ENCODE measurements around the gene DOCK2. TPM values are rescaled to one million over a fixed set of nuclear protein-coding genes. Genes with fewer than 3 reads are reported as not detected.

The DOCK2 gene
- polyA plus RNA-seq, 2 of the 4 experiments (the other 2 are of a cell fraction), result 2.1 to 4.6 TPM

DNA sequence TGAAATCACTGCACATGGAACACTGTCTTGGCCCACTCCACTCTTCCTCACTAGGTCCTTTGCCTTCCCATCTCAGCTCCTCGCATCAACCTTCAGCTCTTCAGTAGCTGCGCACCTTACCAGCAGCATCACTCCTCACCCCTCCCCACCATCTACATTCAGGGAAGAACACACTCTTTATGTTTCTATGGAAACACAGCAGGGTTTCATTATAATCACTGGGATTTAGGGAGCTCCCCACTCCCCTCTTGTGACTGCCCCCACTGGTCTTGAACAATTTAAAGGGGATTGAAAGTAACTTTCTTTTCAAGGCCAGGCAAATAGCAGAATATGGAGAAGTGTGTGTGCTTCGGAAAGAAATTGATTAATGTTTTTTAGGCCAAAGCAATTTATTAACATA is 232.0 kb downstream of the DOCK2 start:
- no peak for DNase-seq (ENCODE audit: low read depth in 1 of 2, low spot score in 1 of 2)
- H3K4me2 ChIP-seq, result no peak overlapping the region

DNA sequence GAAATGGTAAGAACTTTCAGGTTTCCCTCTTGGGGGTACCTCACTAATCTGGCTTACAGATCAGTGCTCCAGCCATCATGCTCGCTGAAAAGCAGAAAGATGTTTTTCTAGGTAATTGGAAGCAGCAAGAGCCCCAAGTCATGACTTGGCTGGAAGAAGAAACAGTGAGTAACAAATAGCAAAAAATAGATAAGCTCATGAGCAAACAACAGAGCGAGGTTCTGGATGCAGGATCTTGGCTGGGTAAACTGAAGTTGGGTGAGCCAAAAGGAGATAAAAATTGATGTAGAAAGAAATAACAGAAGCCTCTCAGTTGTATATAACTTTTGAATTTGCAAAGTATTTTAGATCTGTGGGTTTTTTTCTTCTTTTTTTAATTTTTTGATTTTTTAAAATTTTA is 233.1 kb downstream of the DOCK2 start:
- ChIA-PET CTCF (no interaction called here), POLR2A (no interaction called here)
- H3K27ac ChIP-seq, result no peak overlapping the region
- WGBS (ENCODE audit: missing lambda C conversion rate), result 44% methylated on average over 2 of the region's 2 CpGs
- no peaks in the 10 kb centered on the region for H3K9me3 ChIP-seq
- H3K4me2 ChIP-seq, result no peak overlapping the region
- H3K4me3 ChIP-seq, result no peak overlapping the region
- H3K4me1 ChIP-seq, result no peaks in the 10 kb centered on the region
- DNase-seq (ENCODE audit: low read depth in 1 of 2, low spot score in 1 of 2), result no peak
- no peak for ATAC-seq
- no peak for FAIRE-seq
- no peak for TF ChIP-seq ELK1 (IDR thresholded peaks at IDR 0.05; ENCODE audit: low read depth, low read length)
- TF ChIP-seq MAX (IDR thresholded peaks at IDR 0.05), result no peak

More for the DNA sequence above, 232.0 kb downstream of the DOCK2 start:
- ChIA-PET CTCF (no interaction called here), POLR2A (no interaction called here)
- TF ChIP-seq, protein P1, sequence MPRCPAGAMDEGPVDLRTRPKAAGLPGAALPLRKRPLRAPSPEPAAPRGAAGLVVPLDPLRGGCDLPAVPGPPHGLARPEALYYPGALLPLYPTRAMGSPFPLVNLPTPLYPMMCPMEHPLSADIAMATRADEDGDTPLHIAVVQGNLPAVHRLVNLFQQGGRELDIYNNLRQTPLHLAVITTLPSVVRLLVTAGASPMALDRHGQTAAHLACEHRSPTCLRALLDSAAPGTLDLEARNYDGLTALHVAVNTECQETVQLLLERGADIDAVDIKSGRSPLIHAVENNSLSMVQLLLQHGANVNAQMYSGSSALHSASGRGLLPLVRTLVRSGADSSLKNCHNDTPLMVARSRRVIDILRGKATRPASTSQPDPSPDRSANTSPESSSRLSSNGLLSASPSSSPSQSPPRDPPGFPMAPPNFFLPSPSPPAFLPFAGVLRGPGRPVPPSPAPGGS (IDR thresholded peaks at IDR 0.05), result no peak
- TF ChIP-seq POLR2A (IDR thresholded peaks at IDR 0.05; ENCODE audit: low read length) (no peak), ATOH8 (CRISPR knock-in tag; IDR thresholded peaks at IDR 0.05; ENCODE audit: low read depth) (no peak), RNF2 (IDR thresholded peaks at IDR 0.05; ENCODE audit: borderline replicate concordance, low read depth) (no peak), TP53 (CRISPR knock-in tag; IDR thresholded peaks at IDR 0.05) (no peak), HOXA7 (CRISPR knock-in tag; IDR thresholded peaks at IDR 0.05) (no peak), KDM5A (IDR thresholded peaks at IDR 0.05) (no peak), CTCF (IDR thresholded peaks at IDR 0.05) (no peak), JUNB (IDR thresholded peaks at IDR 0.05) (no peak), SMC3 (IDR thresholded peaks at IDR 0.05) (no peak)
- 83% methylated on average over 3 of the region's 3 CpGs for WGBS (ENCODE audit: missing lambda C conversion rate)
- Histone ChIP-seq H3K4me1 (no peaks in the 10 kb centered on the region), H3K27ac (no peak overlapping the region), H3K4me3 (no peak overlapping the region), H3K9me3 (no peaks in the 10 kb centered on the region)
- ATAC-seq (no peak), FAIRE-seq (no peak)

DNA sequence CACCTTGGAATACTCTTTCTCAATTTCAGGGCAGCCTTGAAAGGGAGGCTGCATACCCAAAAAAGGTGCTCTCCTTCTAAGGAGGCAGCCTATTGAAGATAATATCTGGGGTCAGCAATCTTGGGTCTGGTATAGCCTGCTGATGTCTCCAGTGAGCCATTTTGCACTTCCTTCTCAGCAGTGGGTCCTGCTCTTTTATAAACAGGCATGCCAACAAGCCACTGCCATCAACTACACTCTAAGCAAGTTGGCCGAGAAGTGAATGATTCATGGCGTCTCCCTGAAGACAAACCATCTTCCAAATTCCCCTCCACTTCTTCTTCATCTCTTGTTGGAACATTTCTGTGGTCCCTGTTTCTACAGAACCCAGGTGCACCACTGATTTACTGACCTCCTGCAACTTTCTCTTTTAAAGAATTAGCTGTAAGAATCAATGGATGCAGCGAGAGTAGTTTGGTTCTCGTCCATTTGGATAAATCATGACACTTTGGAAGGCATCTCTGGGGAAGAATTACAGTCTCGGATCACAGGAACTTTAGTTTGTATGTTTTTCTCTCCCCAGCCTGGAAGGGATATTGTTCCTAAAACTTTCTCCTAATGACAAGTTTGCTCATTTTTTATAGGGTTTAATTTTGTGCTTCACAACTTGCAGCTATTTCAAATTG is 234.9 kb downstream of the DOCK2 start:
- Histone ChIP-seq H3K4me1 (no peaks in the 10 kb centered on the region), H3K9me3 (no peaks in the 10 kb centered on the region), H3K27ac (no peak overlapping the region), H3K4me3 (no peak overlapping the region), H3K4me2 (no peak overlapping the region)
- FAIRE-seq (no peak), ATAC-seq (no peak), DNase-seq (ENCODE audit: low read depth in 1 of 2, low spot score in 1 of 2) (no peak)
- ChIA-PET CTCF (no interaction called here), POLR2A (no interaction called here)
- WGBS (ENCODE audit: missing lambda C conversion rate), result 83% methylated on average over 5 of the region's 5 CpGs
- TF ChIP-seq E2F6 (IDR thresholded peaks at IDR 0.05; ENCODE audit: borderline replicate concordance, low read depth) (no peak), FOSB (CRISPR knock-in tag; IDR thresholded peaks at IDR 0.05) (no peak), CBX2 (IDR thresholded peaks at IDR 0.05; ENCODE audit: borderline replicate concordance, low read depth) (no peak), TFCP2L1 (CRISPR knock-in tag; IDR thresholded peaks at IDR 0.05) (no peak), ESRRA (IDR thresholded peaks at IDR 0.05; ENCODE audit: borderline replicate concordance, low read length) (no peak), ELK1 (IDR thresholded peaks at IDR 0.05; ENCODE audit: low read depth, low read length) (no peak), ZSCAN20 (CRISPR knock-in tag; IDR thresholded peaks at IDR 0.05) (no peak), KDM5A (IDR thresholded peaks at IDR 0.05) (no peak), CHD4 (IDR thresholded peaks at IDR 0.05; ENCODE audit: borderline replicate concordance) (no peak), ZC3H11A (IDR thresholded peaks at IDR 0.05) (no peak), RCOR1 (IDR thresholded peaks at IDR 0.05; ENCODE audit: low read depth, low read length) (no peak), NPAS2 (CRISPR knock-in tag; IDR thresholded peaks at IDR 0.05; ENCODE audit: borderline replicate concordance) (no peak), EHF (CRISPR knock-in tag; IDR thresholded peaks at IDR 0.05) (no peak)
- TF ChIP-seq, protein P2, sequence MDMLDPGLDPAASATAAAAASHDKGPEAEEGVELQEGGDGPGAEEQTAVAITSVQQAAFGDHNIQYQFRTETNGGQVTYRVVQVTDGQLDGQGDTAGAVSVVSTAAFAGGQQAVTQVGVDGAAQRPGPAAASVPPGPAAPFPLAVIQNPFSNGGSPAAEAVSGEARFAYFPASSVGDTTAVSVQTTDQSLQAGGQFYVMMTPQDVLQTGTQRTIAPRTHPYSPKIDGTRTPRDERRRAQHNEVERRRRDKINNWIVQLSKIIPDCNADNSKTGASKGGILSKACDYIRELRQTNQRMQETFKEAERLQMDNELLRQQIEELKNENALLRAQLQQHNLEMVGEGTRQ (IDR thresholded peaks at IDR 0.05), result no peak
- TF ChIP-seq, protein P3, sequence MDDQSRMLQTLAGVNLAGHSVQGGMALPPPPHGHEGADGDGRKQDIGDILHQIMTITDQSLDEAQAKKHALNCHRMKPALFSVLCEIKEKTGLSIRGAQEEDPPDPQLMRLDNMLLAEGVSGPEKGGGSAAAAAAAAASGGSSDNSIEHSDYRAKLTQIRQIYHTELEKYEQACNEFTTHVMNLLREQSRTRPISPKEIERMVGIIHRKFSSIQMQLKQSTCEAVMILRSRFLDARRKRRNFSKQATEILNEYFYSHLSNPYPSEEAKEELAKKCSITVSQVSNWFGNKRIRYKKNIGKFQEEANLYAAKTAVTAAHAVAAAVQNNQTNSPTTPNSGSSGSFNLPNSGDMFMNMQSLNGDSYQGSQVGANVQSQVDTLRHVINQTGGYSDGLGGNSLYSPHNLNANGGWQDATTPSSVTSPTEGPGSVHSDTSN (IDR thresholded peaks at IDR 0.05), result no peak

Data from A549 (cell line).